ENCODE results near the gene LMF1.

DNA sequence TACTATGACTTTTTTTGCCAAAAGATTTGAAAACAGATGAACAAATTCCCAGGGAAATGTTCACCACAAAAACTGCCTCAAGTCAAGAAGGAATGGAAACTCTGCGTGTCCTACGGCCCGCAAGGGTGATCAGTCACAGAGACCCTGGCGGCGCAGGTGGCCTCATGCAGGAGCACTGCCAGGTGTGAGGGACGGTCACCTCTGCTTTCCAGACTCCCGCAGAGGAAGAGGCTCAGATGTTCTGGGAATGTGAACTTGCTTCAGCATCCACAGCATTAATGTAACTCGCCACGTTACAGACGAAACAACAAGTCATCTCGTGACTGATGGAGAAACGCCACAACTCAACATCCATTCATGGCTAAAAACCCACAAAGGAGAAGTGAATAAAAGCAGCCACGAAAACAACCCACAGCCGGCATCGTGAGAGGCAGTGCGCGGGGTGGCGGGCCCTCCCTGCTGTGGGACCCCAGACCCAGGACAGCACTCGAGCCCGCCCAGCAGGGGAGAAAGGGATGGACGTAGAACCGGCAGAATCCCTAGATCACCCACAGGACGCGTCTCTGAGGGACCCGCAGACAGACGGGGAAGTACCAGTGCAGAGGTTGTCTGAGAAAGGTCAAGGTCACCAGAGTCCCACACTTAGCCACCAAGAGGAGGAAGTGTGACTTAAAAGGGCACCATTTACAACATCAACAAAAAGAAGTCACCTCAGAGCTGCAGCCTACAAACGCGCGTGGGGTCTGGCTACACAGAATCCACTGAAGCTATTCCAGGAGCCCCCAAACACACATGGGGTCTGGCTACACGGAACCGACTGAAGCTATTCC, 93.3 kb downstream of the LMF1 start:
- TF ChIP-seq, protein P1, sequence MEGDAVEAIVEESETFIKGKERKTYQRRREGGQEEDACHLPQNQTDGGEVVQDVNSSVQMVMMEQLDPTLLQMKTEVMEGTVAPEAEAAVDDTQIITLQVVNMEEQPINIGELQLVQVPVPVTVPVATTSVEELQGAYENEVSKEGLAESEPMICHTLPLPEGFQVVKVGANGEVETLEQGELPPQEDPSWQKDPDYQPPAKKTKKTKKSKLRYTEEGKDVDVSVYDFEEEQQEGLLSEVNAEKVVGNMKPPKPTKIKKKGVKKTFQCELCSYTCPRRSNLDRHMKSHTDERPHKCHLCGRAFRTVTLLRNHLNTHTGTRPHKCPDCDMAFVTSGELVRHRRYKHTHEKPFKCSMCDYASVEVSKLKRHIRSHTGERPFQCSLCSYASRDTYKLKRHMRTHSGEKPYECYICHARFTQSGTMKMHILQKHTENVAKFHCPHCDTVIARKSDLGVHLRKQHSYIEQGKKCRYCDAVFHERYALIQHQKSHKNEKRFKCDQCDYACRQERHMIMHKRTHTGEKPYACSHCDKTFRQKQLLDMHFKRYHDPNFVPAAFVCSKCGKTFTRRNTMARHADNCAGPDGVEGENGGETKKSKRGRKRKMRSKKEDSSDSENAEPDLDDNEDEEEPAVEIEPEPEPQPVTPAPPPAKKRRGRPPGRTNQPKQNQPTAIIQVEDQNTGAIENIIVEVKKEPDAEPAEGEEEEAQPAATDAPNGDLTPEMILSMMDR (IDR thresholded peaks at IDR 0.05; ENCODE audit: low read depth, low read length, poor library complexity, severe bottlenecking): no peak
- TF ChIP-seq EZH2phosphoT487 (IDR thresholded peaks at IDR 0.05; ENCODE audit: borderline replicate concordance, low read length): no peak

Data from DOHH2 (cell line).